Lung (tissue), 12 donors: Measurements from ENCODE around the gene STRA6. TPM values are rescaled to one million over a fixed set of nuclear protein-coding genes. Genes with fewer than 3 reads are reported as not detected.
"Not testable (repeated sequence)": the region's sequence is repeated elsewhere in the genome, so short reads cannot be mapped to it uniquely, and the experiment has no call there.

Experiments used
- ATAC-seq: fragments of 200-7000 bp; cut with Tn5 transposase; one replicate; pipeline ENCODE4 v1.9.1; 2020; ENCODE audit warnings: moderate number of reproducible peaks; ENCODE audit not compliant: insufficient read depth, low FRiP score
- DNase-seq, 3 donors: peaks; one replicate each; pipeline ENCODE4 v3.0.0-alpha.2; 2013 to 2017
- H3K27ac ChIP-seq, 2 donors: one replicate each; pipeline ENCODE4 v1.5.1; 2013; ENCODE audit warnings: mild to moderate bottlenecking in 2 of 2, moderate library complexity in 2 of 2, control low read depth in 1 of 2, inconsistent platforms in 1 of 2, low read depth in 1 of 2, low read length in 1 of 2
- H3K27me3 ChIP-seq, 3 donors: one replicate each; pipeline ENCODE4 v1.5.1; 2013; ENCODE audit warnings: low read length in 2 of 3; ENCODE audit not compliant: control insufficient read depth in 3 of 3, insufficient read depth in 3 of 3
- H3K36me3 ChIP-seq, 4 donors: one replicate each; pipeline ENCODE4 v1.5.1; 2013; ENCODE audit warnings: low read length in 4 of 4, mild to moderate bottlenecking in 1 of 4, moderate library complexity in 1 of 4; ENCODE audit not compliant: control insufficient read depth in 4 of 4, insufficient read depth in 4 of 4
- H3K4me1 ChIP-seq, 5 donors: one replicate each; pipeline ENCODE4 v1.5.1; 2013; ENCODE audit warnings: low read length in 5 of 5, mild to moderate bottlenecking in 2 of 5, moderate library complexity in 1 of 5; ENCODE audit not compliant: control insufficient read depth in 5 of 5, insufficient read depth in 5 of 5
- H3K4me3 ChIP-seq: one replicate; pipeline ENCODE4 v1.5.1; 2013; ENCODE audit warnings: mild to moderate bottlenecking, control low read depth, moderate library complexity
- H3K9ac ChIP-seq, 2 donors: one replicate each; pipeline ENCODE4 v1.5.1; 2013; ENCODE audit warnings: low read length in 2 of 2, control low read depth in 1 of 2; ENCODE audit not compliant: insufficient read depth in 1 of 2
- H3K9me3 ChIP-seq, 4 donors: one replicate each; pipeline ENCODE4 v1.5.1; 2013; ENCODE audit warnings: low read length in 3 of 4, mild to moderate bottlenecking in 1 of 4, moderate library complexity in 1 of 4; ENCODE audit not compliant: control insufficient read depth in 4 of 4, insufficient read depth in 3 of 4
- WGBS, 2 donors: extraction: QIAGEN DNeasy Blood & Tissue Kit; methylation state at CpG; one replicate each; pipeline ENCODE4 v1.1.7; 2013; 5-methylcytosine and 5-hydroxymethylcytosine counted together
- polyA plus RNA-seq, 2 donors: library from polyadenylated mRNA; stranded (reverse); fragments of 200-250 nt; gene quantifications; one replicate each; pipeline ENCODE4 v1.2.1, GENCODE V29; 2013
- total RNA-seq, 2 donors: library from RNA; depleted of rRNA in 1 of 2; stranded (reverse); fragments of >200 nt in 1 of 2; gene quantifications; one replicate each; pipeline ENCODE4 v1.2.1, GENCODE V29; 2014 to 2021
- TF ChIP-seq, protein P1 (sequence below): IDR thresholded peaks from 2 replicates; pipeline ENCODE4 v1.5.1; 2012; ENCODE audit warnings: mild to moderate bottlenecking; ENCODE audit errors: control extremely low read depth, extremely low read depth
- donor health status: control.
- donor health status: control.
- donor health status: Bipolar disorder and iron deficiency.
- donor health status: healthy.
- donor health status: DM: yes; HTN: yes; CAD: no.

The STRA6 gene
- total and polyA plus RNA-seq, 4 donors: 0.40 to 2.6 (median 0.78) TPM

DNA sequence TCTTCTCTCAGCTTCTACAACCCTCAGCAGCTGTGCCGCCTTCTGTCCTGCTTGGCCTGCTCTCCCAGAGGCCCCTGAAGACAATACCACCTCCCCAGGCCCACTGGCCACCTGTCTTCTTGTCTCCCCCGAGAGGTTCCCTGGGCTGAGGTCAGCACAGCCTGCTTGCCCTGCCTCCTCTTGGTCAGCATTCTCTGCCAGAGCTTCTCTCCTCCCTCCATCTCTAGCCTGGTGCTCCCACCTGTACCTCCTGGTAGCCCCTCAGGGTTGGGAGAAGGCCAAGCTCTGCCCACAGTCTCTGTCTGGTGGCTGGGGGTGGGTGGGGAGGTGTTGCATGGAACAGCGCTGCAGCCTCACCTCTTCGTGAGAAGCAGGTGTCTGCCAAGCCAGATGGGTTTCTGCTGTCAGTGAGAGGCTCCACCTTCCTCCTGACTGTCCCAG lies 34.7 kb downstream of the STRA6 start:
- ATAC-seq: no peak
- Histone ChIP-seq H3K4me1 (peaks cover 0 to 38% (median 22%) of the 10 kb centered on the region in 5 donors), H3K27me3 (no peaks in the 10 kb centered on the region), H3K9me3 (no peaks in the 10 kb centered on the region), H3K4me3 (no peak overlapping the region), H3K9ac (no peak overlapping the region), H3K27ac (no peak overlapping the region), H3K36me3 (no peaks in the 10 kb centered on the region)
- DNase-seq: no peak
- TF ChIP-seq, protein P1, sequence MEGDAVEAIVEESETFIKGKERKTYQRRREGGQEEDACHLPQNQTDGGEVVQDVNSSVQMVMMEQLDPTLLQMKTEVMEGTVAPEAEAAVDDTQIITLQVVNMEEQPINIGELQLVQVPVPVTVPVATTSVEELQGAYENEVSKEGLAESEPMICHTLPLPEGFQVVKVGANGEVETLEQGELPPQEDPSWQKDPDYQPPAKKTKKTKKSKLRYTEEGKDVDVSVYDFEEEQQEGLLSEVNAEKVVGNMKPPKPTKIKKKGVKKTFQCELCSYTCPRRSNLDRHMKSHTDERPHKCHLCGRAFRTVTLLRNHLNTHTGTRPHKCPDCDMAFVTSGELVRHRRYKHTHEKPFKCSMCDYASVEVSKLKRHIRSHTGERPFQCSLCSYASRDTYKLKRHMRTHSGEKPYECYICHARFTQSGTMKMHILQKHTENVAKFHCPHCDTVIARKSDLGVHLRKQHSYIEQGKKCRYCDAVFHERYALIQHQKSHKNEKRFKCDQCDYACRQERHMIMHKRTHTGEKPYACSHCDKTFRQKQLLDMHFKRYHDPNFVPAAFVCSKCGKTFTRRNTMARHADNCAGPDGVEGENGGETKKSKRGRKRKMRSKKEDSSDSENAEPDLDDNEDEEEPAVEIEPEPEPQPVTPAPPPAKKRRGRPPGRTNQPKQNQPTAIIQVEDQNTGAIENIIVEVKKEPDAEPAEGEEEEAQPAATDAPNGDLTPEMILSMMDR: no peak
- WGBS, 2 donors: 89 to 90% methylated on average over 4 of the region's 4 CpGs

DNA sequence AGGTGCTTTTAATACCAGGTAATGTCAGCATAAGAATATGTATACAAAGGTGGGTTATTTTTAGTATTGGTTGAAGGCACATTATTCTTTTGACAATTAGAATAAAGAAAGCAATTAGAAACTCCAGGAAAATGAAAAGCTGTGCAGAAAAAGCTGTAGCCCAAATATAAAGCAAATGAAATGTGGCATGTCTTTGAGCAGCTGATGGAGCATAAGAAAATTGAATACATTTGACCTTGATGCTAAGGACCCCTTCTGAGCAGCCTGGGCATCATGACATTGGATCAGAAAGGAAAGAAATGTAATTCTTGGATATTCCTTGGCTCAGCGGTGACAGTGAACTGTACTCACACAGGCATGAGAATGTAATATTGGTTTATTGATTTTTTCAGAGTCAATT lies 37.1 kb downstream of the STRA6 start:
- 99 to 100% methylated on average over 1 of the region's 1 CpG for WGBS, 2 donors
- H3K27me3 ChIP-seq: no peaks in the 10 kb centered on the region
- TF ChIP-seq, protein P1: no peak
- ATAC-seq (no peak), DNase-seq (no peak)
- H3K9me3 ChIP-seq: no peaks in the 10 kb centered on the region
- no peak overlapping the region for H3K27ac ChIP-seq
- H3K4me3 ChIP-seq: no peak overlapping the region
- H3K9ac ChIP-seq: no peak overlapping the region
- H3K36me3 ChIP-seq: no peaks in the 10 kb centered on the region
- H3K4me1 ChIP-seq: peaks cover 0 to 17% (median 10%) of the 10 kb centered on the region in 5 donors

DNA sequence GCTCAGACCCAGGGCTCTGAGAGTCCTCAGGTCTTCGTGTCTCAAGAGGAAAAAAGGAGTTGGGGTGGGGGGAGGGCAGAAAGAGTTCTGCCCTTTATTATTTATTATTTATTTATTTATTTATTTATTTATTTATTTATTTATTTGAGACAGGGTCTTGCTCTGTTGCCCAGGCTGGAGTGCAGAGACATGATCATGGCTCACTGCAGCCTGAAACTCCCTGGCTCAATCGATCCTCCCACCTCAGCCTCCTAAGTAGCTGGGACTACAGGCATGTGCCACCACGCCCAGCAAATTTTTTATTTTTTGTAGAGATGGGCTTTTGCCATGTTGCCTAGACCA lies 40.4 kb downstream of the STRA6 start:
- not testable (repeated sequence) for H3K9ac ChIP-seq, DNase-seq, H3K27me3 ChIP-seq, H3K36me3 ChIP-seq, H3K27ac ChIP-seq, H3K4me1 ChIP-seq, H3K9me3 ChIP-seq, ATAC-seq, H3K4me3 ChIP-seq
- 88 to 91% methylated on average over 3 of the region's 3 CpGs for WGBS, 2 donors

DNA sequence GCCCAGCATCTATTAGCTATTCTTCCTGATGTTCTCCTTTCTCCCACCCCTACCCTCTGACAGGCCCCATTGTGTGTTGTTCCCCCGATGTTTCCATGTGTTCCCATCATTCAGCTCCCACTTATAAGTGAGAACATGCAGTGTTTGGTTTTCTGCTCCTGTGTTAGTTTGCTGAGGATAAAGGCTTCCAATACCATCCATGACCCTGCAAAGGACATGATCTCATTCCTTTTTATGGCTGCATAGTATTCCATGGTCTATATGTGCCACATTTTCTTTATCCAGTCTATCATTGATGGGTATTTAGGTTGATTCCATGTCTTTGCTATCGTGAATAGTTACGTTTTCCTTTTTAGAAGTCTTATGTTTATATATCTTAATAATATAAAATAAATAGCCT lies 42.2 kb downstream of the STRA6 start:
- H3K4me1 ChIP-seq: peaks cover 3 to 27% (median 11%) of the 10 kb centered on the region in 5 donors
- not testable (repeated sequence) for DNase-seq, H3K27ac ChIP-seq, ATAC-seq, H3K4me3 ChIP-seq, H3K9me3 ChIP-seq, H3K27me3 ChIP-seq, H3K9ac ChIP-seq, H3K36me3 ChIP-seq
- 95 to 96% methylated on average over 3 of the region's 3 CpGs for WGBS, 2 donors

DNA sequence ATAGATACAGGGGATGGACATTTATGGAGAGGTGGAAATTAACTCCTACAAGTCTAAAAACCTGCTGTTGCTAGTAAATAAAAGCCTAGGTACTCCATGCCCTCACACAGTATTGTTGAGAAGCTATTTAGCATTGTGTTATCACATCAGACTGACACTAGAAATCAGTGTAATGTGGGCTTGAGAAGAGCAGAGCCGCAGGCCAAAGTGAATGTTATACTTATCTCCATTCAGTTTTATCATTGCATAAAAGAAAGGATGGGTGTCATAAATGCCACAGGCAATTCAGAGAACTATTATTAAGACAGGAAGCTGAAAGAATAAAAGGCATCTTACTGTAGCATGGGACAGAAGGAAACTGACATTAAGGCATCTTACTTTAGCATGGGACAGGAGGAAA lies 42.8 kb downstream of the STRA6 start:
- Histone ChIP-seq H3K27ac (no peak overlapping the region), H3K27me3 (no peaks in the 10 kb centered on the region), H3K9me3 (no peaks in the 10 kb centered on the region), H3K9ac (no peak overlapping the region), H3K4me1 (peaks cover 3 to 29% (median 11%) of the 10 kb centered on the region in 5 donors), H3K4me3 (no peak overlapping the region), H3K36me3 (no peaks in the 10 kb centered on the region)
- ATAC-seq (no peak), DNase-seq (no peak)
- TF ChIP-seq, protein P1: no peak
- WGBS, 2 donors: 85 to 98% methylated on average over 1 of the region's 1 CpG
